HG02973 (cell line): ENCODE measurements around the gene SEMA4C.

Experiments used
- ATAC-seq: cut with Tn5 transposase; IDR thresholded peaks from one replicate; pipeline ENCODE4 v1.9.1; 2021; ENCODE audit warnings: moderate library complexity; ENCODE audit not compliant: unreplicated experiment

The SEMA4C gene

GRCh38 chr2:96846825-96847224 lies 23.1 kb downstream of the SEMA4C start:
- ATAC-seq: no peak

DNA sequence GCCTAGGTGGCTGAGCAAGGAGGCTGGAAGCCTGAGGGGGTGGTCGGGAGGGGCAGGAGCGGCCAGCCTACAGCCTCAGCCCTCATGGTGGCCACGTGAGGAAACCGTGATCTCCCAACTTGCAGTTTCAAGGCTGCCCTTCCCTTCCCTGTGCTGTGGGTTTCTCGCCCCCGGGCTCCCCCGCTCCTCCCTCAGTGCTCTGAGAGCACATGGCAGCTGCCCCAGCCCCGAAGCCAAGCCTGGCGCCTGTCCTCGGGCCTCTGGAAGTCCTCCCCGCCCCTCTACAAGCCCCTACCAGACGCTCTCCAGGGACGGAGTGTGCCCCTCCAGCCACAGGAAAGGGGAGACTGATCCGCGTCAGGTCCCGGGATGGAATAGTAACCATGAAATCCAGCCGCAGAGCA lies 25.5 kb downstream of the SEMA4C start:
- no peak for ATAC-seq

DNA sequence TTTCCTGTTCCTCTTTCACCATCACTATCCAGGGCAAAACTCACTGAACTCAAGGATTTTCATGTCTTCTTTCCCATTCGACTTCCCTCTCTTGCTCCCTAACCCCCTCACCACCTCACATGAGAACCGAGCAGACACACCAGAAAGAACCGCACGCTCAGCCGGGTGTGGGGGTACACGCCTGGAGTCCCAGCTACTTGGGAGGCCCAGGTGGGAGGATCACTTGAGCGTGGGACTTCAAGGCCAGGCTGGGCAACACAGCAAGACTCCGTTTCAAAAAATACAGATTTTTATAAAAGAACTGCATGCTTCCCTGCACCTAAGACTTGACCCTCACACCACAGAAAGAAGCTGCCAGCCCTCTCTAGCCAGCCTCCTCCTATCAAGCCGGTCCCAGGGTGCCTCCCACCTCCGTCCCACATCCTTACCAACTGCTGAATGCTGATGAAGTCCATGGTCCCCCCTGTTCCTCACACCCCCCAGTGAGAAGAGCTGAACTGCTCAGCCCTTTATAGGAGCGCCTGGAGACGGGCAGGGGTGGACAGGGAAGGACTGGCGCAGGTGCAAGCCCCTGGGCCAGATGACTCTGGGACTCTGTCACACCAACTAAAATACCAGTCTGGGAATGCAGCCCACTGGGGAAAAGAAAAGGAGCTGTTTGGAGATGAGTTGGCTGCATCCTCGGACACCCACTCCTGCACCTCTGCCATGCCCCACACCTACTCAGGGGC lies 26.2 kb downstream of the SEMA4C start, which contains the start of gene ANKRD23:
Gene ANKRD23, minus strand, starts transcription at position 484 of the 731 bp plus-strand sequence. Its CDS starts 29 bp downstream, at position 455.
- no peak for ATAC-seq

DNA sequence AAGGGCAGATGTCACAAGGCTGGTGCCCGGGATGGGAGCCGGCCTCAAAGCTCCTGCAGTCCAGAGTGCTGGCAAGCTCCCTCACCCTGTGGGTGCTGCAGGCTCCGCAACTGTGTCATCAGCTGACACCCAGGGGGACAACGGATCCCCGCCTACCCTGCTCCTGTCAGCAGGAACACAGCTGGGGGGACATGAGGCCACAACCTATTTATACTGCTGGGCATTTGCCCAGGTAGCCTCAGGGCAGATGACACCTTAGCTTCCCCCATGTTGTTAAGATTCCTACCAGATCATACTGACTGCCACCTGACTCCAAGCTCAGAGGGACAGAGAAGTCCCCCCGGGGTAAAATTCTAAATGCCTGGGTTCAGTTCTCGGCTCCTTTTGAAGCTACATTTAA lies 27.3 kb downstream of the SEMA4C start:
- no peak for ATAC-seq

GRCh38 chr2:96841701-96842495 lies 28.0 kb downstream of the SEMA4C start:
- no peak for ATAC-seq

- no peak for ATAC-seq
Measured at GRCh38 chr2:96839875-96840850, 29.7 kb downstream of the SEMA4C start.

GRCh38 chr2:96839293-96839874 lies 30.5 kb downstream of the SEMA4C start:
- ATAC-seq: no peak

DNA sequence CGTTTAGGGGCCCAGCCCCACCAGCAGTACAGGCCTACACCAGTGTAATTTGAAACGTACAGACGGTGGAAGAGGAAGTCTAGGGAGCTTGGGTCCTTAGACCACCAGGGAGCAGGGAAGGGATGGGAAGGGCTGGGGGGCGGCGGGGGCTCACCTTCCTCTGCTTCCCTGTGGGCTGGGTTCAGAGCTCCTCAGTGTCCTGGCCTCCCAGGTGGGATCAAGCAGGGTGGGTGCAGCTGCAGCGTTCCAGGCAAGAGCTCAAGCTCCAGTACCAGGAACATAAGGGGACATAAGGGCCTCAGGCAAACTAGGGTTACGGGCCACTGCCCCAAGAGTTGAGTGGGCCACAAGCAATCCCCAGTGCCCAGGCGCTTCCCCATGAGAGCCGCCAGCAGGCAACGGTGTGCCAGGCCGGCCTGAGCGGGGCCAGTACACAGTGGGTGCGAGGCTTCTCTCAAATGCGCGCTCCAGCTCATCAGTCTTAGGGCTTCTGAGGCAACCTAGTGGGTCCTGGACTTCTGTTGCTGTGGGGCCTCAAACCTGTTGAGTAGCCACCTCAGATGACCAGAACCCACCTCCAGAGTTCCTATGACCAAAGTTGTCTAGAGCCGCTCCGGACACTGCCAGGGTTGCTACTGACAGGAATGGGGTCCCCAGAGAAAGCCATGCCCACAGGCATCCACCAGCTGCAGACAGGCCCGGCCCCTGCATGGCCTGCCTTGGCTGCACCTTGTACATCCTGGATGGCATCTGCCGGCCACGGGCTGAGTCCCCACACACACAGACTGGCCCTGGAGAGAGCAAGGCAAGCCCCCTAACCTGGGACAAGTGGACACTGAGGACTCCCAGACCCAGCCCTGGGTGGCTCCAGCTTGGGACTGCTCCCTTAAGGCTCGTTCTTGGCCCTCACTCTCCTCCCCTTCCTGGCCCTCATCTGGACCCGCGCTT lies 31.3 kb downstream of the SEMA4C start:
- no peak for ATAC-seq

GRCh38 chr2:96837575-96837974 lies 32.3 kb downstream of the SEMA4C start:
- ATAC-seq: no peak

- no peak for ATAC-seq
Measured at GRCh38 chr2:96835830-96836229, 34.0 kb downstream of the SEMA4C start.

GRCh38 chr2:96832754-96833507 lies 36.9 kb downstream of the SEMA4C start:
- no peak for ATAC-seq

GRCh38 chr2:96832408-96832753 lies 37.5 kb downstream of the SEMA4C start:
- ATAC-seq: no peak

- ATAC-seq: no peak
Measured at GRCh38 chr2:96831679-96832078, 38.2 kb downstream of the SEMA4C start.

DNA sequence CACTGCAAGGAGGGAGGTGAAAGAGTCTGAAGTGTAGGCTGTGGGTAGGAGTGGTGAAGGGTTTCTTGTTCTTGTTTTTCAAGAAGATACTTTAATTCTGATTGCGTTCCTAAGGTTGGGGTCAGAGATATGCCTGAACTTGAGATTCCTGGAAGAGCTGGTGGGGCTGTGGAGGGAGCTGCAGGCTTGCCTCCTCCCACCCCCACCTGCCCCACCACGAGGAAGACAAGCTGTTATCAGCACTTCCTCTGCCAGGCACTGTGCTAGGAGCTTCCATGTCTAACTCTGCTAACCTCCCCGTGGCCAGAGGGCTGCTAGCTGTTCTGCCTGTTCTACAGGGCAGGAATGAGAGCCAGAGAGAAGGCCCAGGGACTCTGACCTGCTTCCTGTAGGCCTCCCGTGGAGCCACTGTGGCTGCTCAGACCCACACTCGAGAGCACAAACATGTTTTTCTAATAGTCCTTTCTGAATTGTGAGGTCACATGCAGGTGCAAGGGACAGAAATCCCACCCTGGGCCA lies 39.8 kb downstream of the SEMA4C start:
- ATAC-seq: no peak

DNA sequence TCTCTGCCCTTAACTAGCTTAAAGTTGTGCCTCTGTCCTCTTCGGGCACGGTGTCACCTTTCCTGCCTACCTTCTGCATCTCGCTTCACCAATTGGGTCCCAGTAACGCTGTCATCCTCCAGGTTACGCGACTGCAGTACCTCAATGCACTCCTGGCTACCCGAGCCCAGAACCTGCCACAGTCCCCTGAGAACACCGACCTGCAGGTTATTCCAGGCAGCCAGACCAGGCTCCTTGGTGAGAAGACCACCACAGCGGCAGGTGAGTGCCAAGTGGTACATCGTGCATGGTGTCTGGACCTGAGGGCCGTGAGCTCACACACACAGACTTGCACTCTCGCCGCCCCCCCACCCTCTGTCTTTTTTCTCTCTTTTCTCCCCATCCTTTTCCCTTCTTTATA lies 41.0 kb downstream of the SEMA4C start:
- no peak for ATAC-seq

GRCh38 chr2:96828436-96828835 lies 41.4 kb downstream of the SEMA4C start:
- no peak for ATAC-seq

DNA sequence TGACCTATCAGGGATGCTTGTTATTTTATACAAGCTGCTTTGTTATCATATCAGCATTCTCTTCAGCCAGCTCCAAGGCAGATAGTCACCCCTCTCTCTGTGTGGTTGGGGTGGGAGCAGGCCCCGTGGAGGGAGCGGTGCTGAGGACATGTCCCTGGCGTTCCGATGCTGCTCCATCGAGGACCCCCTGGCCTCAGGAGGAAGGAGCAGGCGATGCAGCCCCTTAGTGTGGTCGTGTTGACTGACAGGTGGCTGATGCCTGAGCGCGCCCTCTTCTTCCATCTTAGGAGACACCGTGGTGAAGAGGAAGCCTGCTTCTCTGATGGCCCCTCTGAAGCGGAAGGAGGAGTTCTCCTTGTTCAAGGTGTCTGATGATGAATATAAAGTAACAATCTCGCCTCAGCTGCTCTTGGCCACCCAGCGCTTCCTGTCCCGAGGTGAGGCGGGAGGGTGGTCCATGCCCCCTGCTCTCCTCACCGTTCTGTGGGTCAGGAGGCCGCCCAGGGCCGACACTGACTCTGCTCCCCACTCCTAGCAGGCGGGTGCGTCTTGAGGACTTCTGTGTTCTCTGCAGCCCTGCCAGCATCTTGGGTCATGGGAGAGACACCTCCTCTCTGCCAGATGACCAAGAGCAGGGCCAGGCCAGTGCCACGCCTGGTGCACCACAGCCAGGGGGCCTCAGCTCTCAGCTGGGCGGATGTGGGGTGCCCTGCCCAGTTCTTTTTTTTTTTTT lies 43.2 kb downstream of the SEMA4C start:
- no peak for ATAC-seq

- ATAC-seq: no peak
Measured at GRCh38 chr2:96825057-96825456, 44.8 kb downstream of the SEMA4C start.
